Colonic mucosa (tissue), 4 donors: ENCODE data around the gene POLR3GL. TPM values are rescaled to one million over a fixed set of nuclear protein-coding genes. Genes with fewer than 3 reads are reported as not detected.
A peak's percentile ranks its signal among the peaks of the same experiment; 100 is the strongest.

Experiments
- DNase-seq: peaks from one replicate; pipeline ENCODE4 v3.0.0-alpha.2; 2020
- H3K27ac ChIP-seq: fragments of 200-600 bp; one replicate; pipeline ENCODE4 v1.8.0; 2021
- H3K27me3 ChIP-seq: fragments of 200-600 bp; one replicate; pipeline ENCODE4 v1.8.0; 2021
- H3K36me3 ChIP-seq: fragments of 200-600 bp; one replicate; pipeline ENCODE4 v1.8.0; 2021
- H3K4me1 ChIP-seq: fragments of 200-600 bp; one replicate; pipeline ENCODE4 v1.8.0; 2021; ENCODE audit warnings: mild to moderate bottlenecking
- H3K4me3 ChIP-seq: fragments of 200-600 bp; one replicate; pipeline ENCODE4 v1.8.0; 2021
- H3K9ac ChIP-seq, 2 donors: one replicate each; pipeline ENCODE4 v1.7.0; 2013; ENCODE audit warnings: control low read depth in 2 of 2, low read depth in 2 of 2, low read length in 2 of 2
- H3K9me3 ChIP-seq: fragments of 200-600 bp; one replicate; pipeline ENCODE4 v1.8.0; 2021
- intact Hi-C: fragments of 100-400 bp; cut with DNase I; formaldehyde crosslinking; loops from one replicate; pipeline ENCODE4 v1.14.1; 2022
- total RNA-seq, 2 donors: library from RNA; stranded (reverse); fragmentation: NEBNext Ultra II Directional in 1 of 2; extraction: Animal tissue kit (Norgen Biotek cat#: 25700) in 1 of 2; gene quantifications; one replicate each; pipeline ENCODE4 v1.2.1, GENCODE V29; 2021
- TF ChIP-seq, protein P1 (sequence below): fragments of 200-600 bp; IDR thresholded peaks from one replicate; pipeline ENCODE4 v1.8.0; 2022; ENCODE audit warnings: antibody characterized with exemption, mild to moderate bottlenecking
- donor health status: healthy.
- donor health status: DM: no; HTN: no; CAD: no.
- donor health status: DM: no; HTN: no; CAD: no.

Gene POLR3GL
- total RNA-seq, 2 donors from 2014 or later: 12.6 to 16.1 TPM

- Histone ChIP-seq H3K27ac (peak overlapping the region; percentile 94), H3K9ac (peak overlapping the region; percentile 32 to 67), H3K4me1 (peaks cover 11% of the 10 kb centered on the region), H3K27me3 (no peaks in the 10 kb centered on the region), H3K9me3 (no peaks in the 10 kb centered on the region), H3K4me3 (no peak overlapping the region), H3K36me3 (peaks cover 4% of the 10 kb centered on the region)
- TF ChIP-seq, protein P1, sequence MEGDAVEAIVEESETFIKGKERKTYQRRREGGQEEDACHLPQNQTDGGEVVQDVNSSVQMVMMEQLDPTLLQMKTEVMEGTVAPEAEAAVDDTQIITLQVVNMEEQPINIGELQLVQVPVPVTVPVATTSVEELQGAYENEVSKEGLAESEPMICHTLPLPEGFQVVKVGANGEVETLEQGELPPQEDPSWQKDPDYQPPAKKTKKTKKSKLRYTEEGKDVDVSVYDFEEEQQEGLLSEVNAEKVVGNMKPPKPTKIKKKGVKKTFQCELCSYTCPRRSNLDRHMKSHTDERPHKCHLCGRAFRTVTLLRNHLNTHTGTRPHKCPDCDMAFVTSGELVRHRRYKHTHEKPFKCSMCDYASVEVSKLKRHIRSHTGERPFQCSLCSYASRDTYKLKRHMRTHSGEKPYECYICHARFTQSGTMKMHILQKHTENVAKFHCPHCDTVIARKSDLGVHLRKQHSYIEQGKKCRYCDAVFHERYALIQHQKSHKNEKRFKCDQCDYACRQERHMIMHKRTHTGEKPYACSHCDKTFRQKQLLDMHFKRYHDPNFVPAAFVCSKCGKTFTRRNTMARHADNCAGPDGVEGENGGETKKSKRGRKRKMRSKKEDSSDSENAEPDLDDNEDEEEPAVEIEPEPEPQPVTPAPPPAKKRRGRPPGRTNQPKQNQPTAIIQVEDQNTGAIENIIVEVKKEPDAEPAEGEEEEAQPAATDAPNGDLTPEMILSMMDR: no peak
- intact Hi-C loops: no loop called here
- no peak for DNase-seq
Measured at GRCh38 chr1:145999321-146000024, 35.0 kb downstream of the POLR3GL start.

DNA sequence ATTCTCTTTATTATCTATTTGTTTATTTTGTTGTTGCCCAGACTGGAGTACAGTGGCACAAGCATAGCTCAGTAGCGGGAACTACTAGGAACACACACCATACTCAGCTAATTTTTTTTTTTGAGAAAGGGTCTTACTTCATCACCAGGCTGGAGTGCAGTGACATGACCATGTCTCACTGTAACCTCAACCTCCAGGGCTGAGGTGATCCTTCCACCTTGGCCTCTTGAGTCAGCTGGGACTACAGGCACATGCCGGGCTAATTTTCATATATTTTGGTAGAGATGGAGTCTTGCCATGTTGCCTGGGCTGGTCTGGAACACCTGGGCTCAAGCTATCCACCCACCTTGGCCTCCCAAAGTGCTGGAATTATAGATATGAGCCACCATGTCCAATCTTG, 37.2 kb downstream of the POLR3GL start:
- H3K27me3 ChIP-seq: no peaks in the 10 kb centered on the region
- no peak overlapping the region for H3K27ac ChIP-seq
- peaks cover 11% of the 10 kb centered on the region for H3K4me1 ChIP-seq
- intact Hi-C loops: no loop called here
- H3K4me3 ChIP-seq: no peak overlapping the region
- H3K9ac ChIP-seq: no peak overlapping the region
- TF ChIP-seq, protein P1: no peak
- H3K9me3 ChIP-seq: no peaks in the 10 kb centered on the region
- no peak for DNase-seq
- H3K36me3 ChIP-seq: no peaks in the 10 kb centered on the region

DNA sequence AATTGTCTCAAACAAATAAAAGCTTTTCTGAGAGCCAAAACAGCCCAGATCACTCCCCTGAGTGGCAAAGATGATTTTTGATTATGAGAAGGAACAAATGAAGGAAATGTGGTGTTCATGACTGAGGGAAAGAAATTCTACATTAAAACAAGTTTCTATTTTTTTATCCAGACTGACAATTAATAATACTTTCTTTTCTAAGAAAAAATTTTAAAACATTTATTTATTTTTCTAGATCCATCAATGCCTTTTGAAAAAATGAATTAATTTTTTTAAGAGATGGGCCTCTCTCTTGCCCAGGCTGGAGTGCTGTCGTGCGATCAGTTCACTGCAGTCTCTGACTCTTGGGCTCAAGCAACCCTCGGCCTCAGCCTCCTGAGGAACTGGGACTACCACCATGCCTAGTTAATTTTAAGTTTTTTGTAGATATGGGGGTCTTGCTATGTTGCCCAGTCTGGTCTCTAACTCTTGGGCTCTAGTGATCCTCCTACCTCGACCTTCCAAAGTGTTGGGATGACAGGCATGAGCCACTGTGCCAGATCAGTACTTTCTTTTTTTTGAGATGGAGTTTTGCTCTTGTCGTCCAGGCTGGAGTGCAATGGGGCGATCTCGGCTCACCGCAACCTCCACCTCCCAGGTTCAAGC, 43.1 kb downstream of the POLR3GL start:
- TF ChIP-seq, protein P1: peak; percentile 12
- Histone ChIP-seq H3K27me3 (no peaks in the 10 kb centered on the region), H3K27ac (peak overlapping the region; percentile 75), H3K9ac (peak overlapping the region in 1 of 2 donors; percentile 66), H3K4me1 (peaks cover 7% of the 10 kb centered on the region), H3K4me3 (no peak overlapping the region), H3K36me3 (no peaks in the 10 kb centered on the region), H3K9me3 (no peaks in the 10 kb centered on the region)
- intact Hi-C loops: no loop called here
- DNase-seq: no peak

- peaks cover 7% of the 10 kb centered on the region for H3K4me1 ChIP-seq
- no peak overlapping the region for H3K9ac ChIP-seq
- H3K4me3 ChIP-seq: no peak overlapping the region
- no peak overlapping the region for H3K27ac ChIP-seq
- TF ChIP-seq, protein P1: no peak
- DNase-seq: no peak
- no peaks in the 10 kb centered on the region for H3K27me3 ChIP-seq
- intact Hi-C loops: loop anchor here (5.0 kb wide), 1 partner anchor 163 kb away; the partner anchor contains the start of gene NUDT17
- H3K36me3 ChIP-seq: no peaks in the 10 kb centered on the region
- no peaks in the 10 kb centered on the region for H3K9me3 ChIP-seq
Measured at GRCh38 chr1:146010126-146010738, 45.7 kb downstream of the POLR3GL start.

DNA sequence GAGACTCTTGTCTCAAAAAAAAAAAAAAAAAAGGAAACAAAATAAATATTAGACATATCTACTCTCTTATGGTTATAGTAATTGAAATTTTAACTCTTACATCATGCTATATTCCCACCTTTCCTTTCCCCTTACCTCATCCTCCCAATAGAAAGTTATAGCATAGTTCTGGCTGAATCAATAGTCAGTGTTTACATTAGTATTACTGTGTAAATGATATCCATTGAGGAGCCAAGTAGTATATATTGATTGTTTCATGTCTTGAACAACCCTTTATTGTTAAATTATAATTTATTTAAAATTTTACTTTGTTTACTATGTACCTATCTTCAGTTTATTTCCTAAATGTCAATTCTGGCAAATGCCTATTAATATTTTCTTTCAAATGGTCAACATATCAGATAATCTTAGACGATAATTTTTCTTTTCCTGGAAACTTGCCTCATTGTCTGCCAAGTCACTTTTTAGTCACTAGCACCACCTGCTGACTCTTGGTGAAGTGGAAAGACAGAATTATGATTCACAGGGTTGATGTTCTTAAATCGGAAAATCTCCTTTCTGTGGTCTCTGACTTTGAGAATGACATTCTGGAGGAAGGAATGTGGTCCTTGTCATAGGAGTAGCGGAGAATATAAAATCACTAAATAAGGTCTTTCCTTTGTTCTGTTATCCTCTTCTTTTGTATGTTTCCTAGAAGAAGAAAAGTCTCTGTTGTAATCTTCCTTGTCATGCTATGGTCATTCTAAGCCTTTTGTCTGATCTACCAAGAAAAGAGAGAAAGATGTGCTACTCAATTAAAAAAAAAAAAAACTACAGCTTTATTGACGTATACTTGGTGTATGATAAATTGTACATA, 48.4 kb downstream of the POLR3GL start:
- H3K27ac ChIP-seq: no peak overlapping the region
- H3K9me3 ChIP-seq: no peaks in the 10 kb centered on the region
- H3K27me3 ChIP-seq: no peaks in the 10 kb centered on the region
- no peaks in the 10 kb centered on the region for H3K36me3 ChIP-seq
- DNase-seq: peak; percentile 75
- intact Hi-C loops: loop anchor here (2.0 to 5.0 kb wide), 2 partner anchors 122 to 166 kb away; partner anchors contain the start of gene NUDT17
- no peak overlapping the region for H3K9ac ChIP-seq
- no peaks in the 10 kb centered on the region for H3K4me1 ChIP-seq
- TF ChIP-seq, protein P1: peak; percentile 70
- H3K4me3 ChIP-seq: no peak overlapping the region
